Activated naive CD8-positive, alpha-beta T cell treated with anti-CD3 and anti-CD28 coated beads, Interleukin-2, amount 10 ng/mL, durations not matched to agents 7 days and 5 days (primary cell): ENCODE data around the gene HSD17B1. TPM values are rescaled to one million over a fixed set of nuclear protein-coding genes. Genes with fewer than 3 reads are reported as not detected.
"Not testable (repeated sequence)": the region's sequence is repeated elsewhere in the genome, so short reads cannot be mapped to it uniquely, and the experiment has no call there.

Source experiments
- ATAC-seq: fragments of 150-1000 bp; cut with Tn5 transposase; one replicate; pipeline ENCODE4 v1.10.0; 2021; ENCODE audit warnings: low read depth, moderate library complexity
- POLR2A ChIA-PET: fragments of 350-600 bp; sonication (Branson Sonifier 250); formaldehyde crosslinking; loops from one replicate; lab custom pipeline; 2021; ENCODE audit warnings: antibody characterized with exemption; lab: Charles Lee
- DNase-seq: peaks from one replicate; pipeline ENCODE4 v3.0.0; 2021
- H3K27ac Mint-ChIP-seq: one replicate; pipeline ENCODE4 v1.8.0; 2022; ENCODE audit warnings: mild to moderate bottlenecking, mixed read lengths
- H3K27me3 Mint-ChIP-seq: one replicate; pipeline ENCODE4 v1.8.0; 2022; ENCODE audit warnings: mild to moderate bottlenecking, moderate library complexity, mixed read lengths
- H3K36me3 Mint-ChIP-seq: one replicate; pipeline ENCODE4 v1.8.0; 2021; ENCODE audit warnings: mild to moderate bottlenecking, mixed read lengths
- H3K4me1 Mint-ChIP-seq: one replicate; pipeline ENCODE4 v1.8.0; 2021; ENCODE audit warnings: mixed read lengths
- H3K4me3 Mint-ChIP-seq: one replicate; pipeline ENCODE4 v1.8.0; 2022; ENCODE audit warnings: mild to moderate bottlenecking, moderate library complexity, mixed read lengths
- H3K9me3 Mint-ChIP-seq: one replicate; pipeline ENCODE4 v1.8.0; 2021; ENCODE audit warnings: mixed read lengths
- total RNA-seq, 2 experiments: library from RNA; stranded (reverse); gene quantifications; one replicate each; pipeline ENCODE4 v1.2.3, GENCODE V29; 2021

Gene HSD17B1
- total RNA-seq, 2 experiments from 2014 or later = 1.2 TPM

- Mint-ChIP-seq H3K4me3 (no peak overlapping the region), H3K27ac (no peak overlapping the region), H3K4me1 (peaks cover 25% of the 10 kb centered on the region), H3K36me3 (peaks cover 7% of the 10 kb centered on the region), H3K9me3 (no peaks in the 10 kb centered on the region), H3K27me3 (no peaks in the 10 kb centered on the region)
- ATAC-seq (no peak), DNase-seq (no peak)
- POLR2A ChIA-PET = no interaction called here
These were observed 7.8 kb upstream of the HSD17B1 start for GRCh38 chr17:42544874-42545283.

- DNase-seq, H3K4me3 Mint-ChIP-seq, H3K9me3 Mint-ChIP-seq, H3K27me3 Mint-ChIP-seq, H3K27ac Mint-ChIP-seq, POLR2A ChIA-PET, H3K36me3 Mint-ChIP-seq, ATAC-seq: not testable (repeated sequence)
- peaks cover 19% of the 10 kb centered on the region for H3K4me1 Mint-ChIP-seq
These were observed 6.8 kb upstream of the HSD17B1 start for GRCh38 chr17:42545755-42546505.

- Mint-ChIP-seq H3K27ac (no peak overlapping the region), H3K36me3 (peaks cover 7% of the 10 kb centered on the region), H3K27me3 (no peaks in the 10 kb centered on the region), H3K9me3 (no peaks in the 10 kb centered on the region), H3K4me1 (peaks cover 9% of the 10 kb centered on the region), H3K4me3 (peak overlapping the region; percentile 32)
- POLR2A ChIA-PET = interaction anchor here (1.5 kb wide), 1 partner anchor 132 kb away, joined by 3 read pairs; no protein-coding TSS in a partner anchor
- ATAC-seq = no peak
- no peak for DNase-seq
These were observed 5.7 kb upstream of the HSD17B1 start for GRCh38 chr17:42547001-42547461.

GRCh38 chr17:42547698-42548069 lies 5.0 kb upstream of the HSD17B1 start:
- POLR2A ChIA-PET = interaction anchor here (0.7 to 2.4 kb wide), 6 partner anchors 11 to 238 kb away, joined by 3 to 13 read pairs (median 4); partner anchors contain the start of genes MLX and NAGLU
- Mint-ChIP-seq H3K27ac (no peak overlapping the region), H3K4me1 (peaks cover 11% of the 10 kb centered on the region), H3K4me3 (peak overlapping the region; percentile 22), H3K36me3 (peaks cover 7% of the 10 kb centered on the region), H3K27me3 (no peaks in the 10 kb centered on the region), H3K9me3 (no peaks in the 10 kb centered on the region)
- DNase-seq (no peak), ATAC-seq (no peak)

- DNase-seq (peak; percentile 84), ATAC-seq (peak; percentile 88)
- no peaks in the 10 kb centered on the region for H3K27me3 Mint-ChIP-seq
- H3K36me3 Mint-ChIP-seq = peaks cover 7% of the 10 kb centered on the region
- peaks cover 11% of the 10 kb centered on the region for H3K4me1 Mint-ChIP-seq
- H3K9me3 Mint-ChIP-seq = no peaks in the 10 kb centered on the region
- peak overlapping the region; percentile 48 for H3K4me3 Mint-ChIP-seq
- H3K27ac Mint-ChIP-seq = peak overlapping the region; percentile 38
- POLR2A ChIA-PET = interaction anchor here (0.6 to 2.4 kb wide), 9 partner anchors 12 to 250 kb away, joined by 3 to 13 read pairs (median 3); partner anchors contain the start of genes MLX, NAGLU and PSMC3IP
These were observed 4.5 kb upstream of the HSD17B1 start for GRCh38 chr17:42548070-42548837.

- POLR2A ChIA-PET = interaction anchor here (0.8 to 2.4 kb wide), 3 partner anchors 13 to 249 kb away, joined by 3 to 13 read pairs (median 3); partner anchors contain the start of genes NAGLU and PSMC3IP
These were observed 3.5 kb upstream of the HSD17B1 start for GRCh38 chr17:42548993-42549755.

GRCh38 chr17:42553161-42553818 lies 567 bp downstream of the HSD17B1 start:
- no peaks in the 10 kb centered on the region for H3K9me3 Mint-ChIP-seq
- ATAC-seq (no peak), DNase-seq (no peak)
- peak overlapping the region; percentile 6 for H3K27ac Mint-ChIP-seq
- peak overlapping the region; percentile 94 for H3K4me3 Mint-ChIP-seq
- POLR2A ChIA-PET = interaction anchor here (1.8 to 2.8 kb wide), 4 partner anchors 12 to 17 kb away, joined by 4 to 21 read pairs (median 18); partner anchors contain the start of genes MLX and NAGLU
- H3K4me1 Mint-ChIP-seq = peaks cover 20% of the 10 kb centered on the region
- H3K36me3 Mint-ChIP-seq = peaks cover 1% of the 10 kb centered on the region
- no peaks in the 10 kb centered on the region for H3K27me3 Mint-ChIP-seq

More at GRCh38 chr17:42548993-42549755, 3.5 kb upstream of the HSD17B1 start:
- no peak for ATAC-seq
- Mint-ChIP-seq H3K27ac (no peak overlapping the region), H3K36me3 (peaks cover 5% of the 10 kb centered on the region), H3K9me3 (no peaks in the 10 kb centered on the region), H3K4me1 (peaks cover 15% of the 10 kb centered on the region), H3K27me3 (no peaks in the 10 kb centered on the region), H3K4me3 (peak overlapping the region; percentile 14)
- DNase-seq = no peak

- Mint-ChIP-seq H3K27me3 (no peaks in the 10 kb centered on the region), H3K4me1 (peaks cover 19% of the 10 kb centered on the region), H3K36me3 (peaks cover 1% of the 10 kb centered on the region), H3K4me3 (peak overlapping the region; percentile 94), H3K9me3 (no peaks in the 10 kb centered on the region), H3K27ac (peak overlapping the region; percentile 94)
- DNase-seq (peak; percentile 45), ATAC-seq (no peak)
- POLR2A ChIA-PET = interaction anchor here (0.8 to 2.8 kb wide), 9 partner anchors 10 to 124 kb away, joined by 3 to 21 read pairs (median 7); partner anchors contain the start of genes MLX, NAGLU, PLEKHH3 and PSMC3IP
These were observed 1.1 kb downstream of the HSD17B1 start for GRCh38 chr17:42553866-42554249.

- POLR2A ChIA-PET = interaction anchor here (0.6 to 2.8 kb wide), 12 partner anchors 9 to 443 kb away, joined by 3 to 21 read pairs (median 4); partner anchors contain the start of genes MLX, NAGLU, PLEKHH3 and PSMC3IP
- H3K36me3 Mint-ChIP-seq = peaks cover 1% of the 10 kb centered on the region
- H3K4me1 Mint-ChIP-seq = peaks cover 14% of the 10 kb centered on the region
- no peaks in the 10 kb centered on the region for H3K9me3 Mint-ChIP-seq
- ATAC-seq (peak; percentile 92), DNase-seq (peak; percentile 87)
- peak overlapping the region; percentile 94 for H3K4me3 Mint-ChIP-seq
- H3K27ac Mint-ChIP-seq = peak overlapping the region; percentile 94
- no peaks in the 10 kb centered on the region for H3K27me3 Mint-ChIP-seq
These were observed 1.8 kb downstream of the HSD17B1 start for GRCh38 chr17:42554250-42555121.

- no peaks in the 10 kb centered on the region for H3K27me3 Mint-ChIP-seq
- no peaks in the 10 kb centered on the region for H3K9me3 Mint-ChIP-seq
- peak overlapping the region; percentile 94 for H3K27ac Mint-ChIP-seq
- ATAC-seq (no peak), DNase-seq (no peak)
- peak overlapping the region; percentile 94 for H3K4me3 Mint-ChIP-seq
- peaks cover 1% of the 10 kb centered on the region for H3K36me3 Mint-ChIP-seq
- peaks cover 16% of the 10 kb centered on the region for H3K4me1 Mint-ChIP-seq
- POLR2A ChIA-PET = interaction anchor here (0.6 to 2.8 kb wide), 11 partner anchors 8 to 443 kb away, joined by 3 to 21 read pairs (median 4); partner anchors contain the start of genes MLX, NAGLU, PLEKHH3 and PSMC3IP
These were observed 2.4 kb downstream of the HSD17B1 start for GRCh38 chr17:42555122-42555622.

- H3K9me3 Mint-ChIP-seq, ATAC-seq, POLR2A ChIA-PET, H3K27me3 Mint-ChIP-seq, DNase-seq, H3K36me3 Mint-ChIP-seq, H3K27ac Mint-ChIP-seq: not testable (repeated sequence)
- H3K4me1 Mint-ChIP-seq = peaks cover 18% of the 10 kb centered on the region
- H3K4me3 Mint-ChIP-seq = peak overlapping the region; percentile 94
These were observed 3.4 kb downstream of the HSD17B1 start for GRCh38 chr17:42555961-42556617.
